Measurements from ENCODE around the gene DPH3. TPM values are rescaled to one million over a fixed set of nuclear protein-coding genes. Genes with fewer than 3 reads are reported as not detected.

DPH3 gene
- total RNA-seq, 5 donors from 2014 or later (not counting 1 experiment from before 2014, with no cell fraction given), result 13.1 to 19.0 (median 14.4) TPM

DNA sequence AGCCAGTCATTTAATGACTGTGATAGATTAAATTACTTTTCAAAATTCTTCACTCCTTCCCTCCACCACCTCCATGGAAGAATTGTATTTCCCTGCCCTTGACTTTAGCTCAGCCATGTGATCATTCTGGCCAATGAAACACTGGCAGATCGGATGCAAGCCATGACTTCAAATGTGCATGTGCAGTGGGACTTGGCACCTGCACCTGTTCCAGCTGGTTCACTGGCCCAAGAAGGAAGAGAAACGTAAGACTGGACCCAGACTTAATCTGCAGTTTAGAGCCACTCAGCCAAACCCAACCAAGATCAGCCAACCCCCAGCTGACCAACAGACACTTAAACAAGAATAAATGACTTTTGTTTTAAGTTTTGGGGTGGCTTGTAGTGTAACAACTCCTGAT lies 11.8 kb downstream of the DPH3 start:
- 91% methylated on average over 1 of the region's 2 CpGs for WGBS (ENCODE audit: insufficient coverage)
- H3K4me1 ChIP-seq (ENCODE audit: control insufficient read depth in 1 of 2, extremely low read depth in 1 of 2, insufficient read depth in 2 of 2, low read length in 2 of 2), result peaks cover 0 to 3% of the 10 kb centered on the region in 2 experiments
- DNase-seq (no peak), ATAC-seq (replicated peaks in 1 of 4) (no peak)
- Mint-ChIP-seq H3K4me3 (no peak overlapping the region), H3K27ac (no peak overlapping the region), H3K27me3 (no peaks in the 10 kb centered on the region), H3K36me3 (no peaks in the 10 kb centered on the region), H3K9me3 (no peaks in the 10 kb centered on the region), H3K4me1 (peaks cover 0 to 13% (median 8%) of the 10 kb centered on the region in 3 donors)
- peaks cover 0 to 5% of the 10 kb centered on the region in 2 donors for H3K36me3 ChIP-seq (ENCODE audit: control insufficient read depth in 2 of 2, extremely low read depth in 1 of 2, insufficient read depth in 1 of 2, low read length in 1 of 2)
- no peak overlapping the region for H3K27ac ChIP-seq (ENCODE audit: low read length)
- ChIA-PET CTCF (interaction anchor here in 1 of 2 donors (0.6 kb wide), 1 partner anchor 20 kb away, joined by 3 read pairs; no protein-coding TSS in a partner anchor), POLR2A (interaction anchor here (0.6 kb wide), 2 partner anchors 446 to 1068 kb away, joined by 3 to 4 read pairs; no protein-coding TSS in a partner anchor)
- no peaks in the 10 kb centered on the region for H3K27me3 ChIP-seq (replicated peaks in 1 of 2; ENCODE audit: control insufficient read depth in 2 of 2, extremely low read depth in 1 of 2, insufficient read depth in 2 of 2, low read length in 1 of 2)
- H3K4me3 ChIP-seq (ENCODE audit: control insufficient read depth in 1 of 2, extremely low read depth in 1 of 2, low read length in 1 of 2), result no peak overlapping the region
- no peaks in the 10 kb centered on the region for H3K9me3 ChIP-seq

DNA sequence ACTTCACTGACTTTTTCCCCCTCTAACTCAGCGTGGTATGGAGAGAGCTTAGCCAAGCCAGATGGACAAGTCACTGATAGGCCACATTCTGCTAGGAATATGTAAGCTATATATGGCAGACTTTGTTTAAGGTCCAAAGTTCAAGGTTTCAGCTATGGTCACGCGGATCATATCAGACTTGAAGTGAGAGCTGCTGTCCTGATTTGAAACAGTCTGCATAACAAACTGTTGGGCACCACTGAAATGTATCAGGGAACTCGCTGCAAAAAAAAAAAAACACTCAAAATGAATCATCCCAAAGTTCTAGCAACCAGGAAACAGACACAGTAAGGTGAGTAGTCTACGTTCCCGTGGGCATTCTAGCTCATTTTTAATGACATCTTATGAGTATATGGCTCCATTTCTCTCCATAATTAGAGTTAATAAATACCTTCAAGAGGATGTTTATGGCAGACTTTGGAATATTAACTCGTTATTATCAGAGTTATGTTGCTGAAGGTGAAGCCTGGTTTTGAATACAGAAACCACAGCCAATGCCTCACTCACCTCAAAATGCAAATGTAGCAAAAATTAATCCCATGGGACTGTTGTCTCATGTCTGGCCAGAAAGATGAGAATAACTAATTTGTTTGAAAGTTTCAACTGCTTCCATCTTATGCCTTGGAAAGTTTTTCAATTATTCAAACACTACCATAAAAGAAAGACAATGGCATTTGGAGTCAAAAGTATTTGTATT lies 12.3 kb downstream of the DPH3 start:
- Mint-ChIP-seq H3K27ac (no peak overlapping the region), H3K4me1 (peaks cover 3 to 18% (median 9%) of the 10 kb centered on the region in 3 donors), H3K9me3 (no peaks in the 10 kb centered on the region), H3K27me3 (no peaks in the 10 kb centered on the region), H3K36me3 (no peaks in the 10 kb centered on the region), H3K4me3 (no peak overlapping the region)
- H3K27me3 ChIP-seq (replicated peaks in 1 of 2; ENCODE audit: control insufficient read depth in 2 of 2, extremely low read depth in 1 of 2, insufficient read depth in 2 of 2, low read length in 1 of 2), result peaks cover 0 to 4% of the 10 kb centered on the region in 2 experiments
- 92% methylated on average over 2 of the region's 7 CpGs for WGBS (ENCODE audit: insufficient coverage)
- peaks cover 0 to 5% of the 10 kb centered on the region in 2 experiments for H3K4me1 ChIP-seq (ENCODE audit: control insufficient read depth in 1 of 2, extremely low read depth in 1 of 2, insufficient read depth in 2 of 2, low read length in 2 of 2)
- ATAC-seq (replicated peaks in 1 of 4) (no peak), DNase-seq (no peak)
- ChIA-PET POLR2A (interaction anchor here in 1 of 2 donors (0.6 kb wide), 1 partner anchor 446 kb away, joined by 4 read pairs; no protein-coding TSS in a partner anchor), CTCF (interaction anchor here in 1 of 2 donors (0.7 kb wide), 1 partner anchor 21 kb away, joined by 6 read pairs; no protein-coding TSS in a partner anchor)
- H3K4me3 ChIP-seq (ENCODE audit: control insufficient read depth in 1 of 2, extremely low read depth in 1 of 2, low read length in 1 of 2), result no peak overlapping the region
- peaks cover 0 to 5% of the 10 kb centered on the region in 2 donors for H3K36me3 ChIP-seq (ENCODE audit: control insufficient read depth in 2 of 2, extremely low read depth in 1 of 2, insufficient read depth in 1 of 2, low read length in 1 of 2)
- no peaks in the 10 kb centered on the region for H3K9me3 ChIP-seq
- H3K27ac ChIP-seq (ENCODE audit: low read length), result no peak overlapping the region

DNA sequence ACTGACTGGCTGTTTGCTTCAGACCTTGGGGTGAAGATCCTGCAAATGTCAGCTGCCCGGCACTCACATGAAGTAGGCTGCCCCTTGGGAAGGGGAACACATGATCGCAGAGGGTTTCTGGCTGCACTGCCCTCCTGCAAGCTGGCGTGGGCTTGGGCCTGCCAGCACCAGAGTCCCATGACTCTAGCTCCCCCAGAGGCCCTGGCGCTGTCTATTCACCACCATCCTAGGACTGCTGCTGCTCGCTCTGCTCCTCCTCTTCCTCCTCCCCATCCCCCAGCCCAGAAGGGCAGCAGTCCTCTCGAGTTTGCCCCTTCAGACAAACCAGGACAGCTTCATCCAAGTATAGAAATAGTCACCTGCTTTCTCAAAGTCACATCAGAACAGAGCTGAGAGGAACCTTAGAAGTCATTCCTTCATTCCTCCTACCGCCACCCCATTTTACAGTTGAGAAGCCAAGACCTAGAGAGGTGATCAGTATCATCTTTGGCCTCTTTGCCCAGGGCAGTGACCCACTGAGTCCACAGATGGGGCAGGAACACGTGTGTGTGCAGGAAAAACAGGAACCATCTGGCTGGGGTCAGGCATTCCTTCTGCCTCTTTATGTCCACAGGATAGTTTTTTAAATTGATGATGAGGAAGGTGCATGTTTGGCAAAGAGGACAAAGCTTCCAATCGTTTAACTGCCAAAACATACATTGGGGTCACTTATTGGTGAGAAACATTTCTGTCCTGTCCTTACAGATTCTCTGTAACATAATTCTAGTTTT lies 13.2 kb downstream of the DPH3 start:
- H3K4me1 Mint-ChIP-seq, result peaks cover 7 to 18% (median 16%) of the 10 kb centered on the region in 3 donors
- no peaks in the 10 kb centered on the region for H3K36me3 Mint-ChIP-seq
- Histone ChIP-seq H3K4me1 (ENCODE audit: control insufficient read depth in 1 of 2, extremely low read depth in 1 of 2, insufficient read depth in 2 of 2, low read length in 2 of 2) (peaks cover 0 to 8% of the 10 kb centered on the region in 2 experiments), H3K9me3 (no peaks in the 10 kb centered on the region), H3K36me3 (ENCODE audit: control insufficient read depth in 2 of 2, extremely low read depth in 1 of 2, insufficient read depth in 1 of 2, low read length in 1 of 2) (peaks cover 0 to 2% of the 10 kb centered on the region in 2 donors), H3K27me3 (replicated peaks in 1 of 2; ENCODE audit: control insufficient read depth in 2 of 2, extremely low read depth in 1 of 2, insufficient read depth in 2 of 2, low read length in 1 of 2) (peaks cover 0 to 4% of the 10 kb centered on the region in 2 experiments), H3K4me3 (ENCODE audit: control insufficient read depth in 1 of 2, extremely low read depth in 1 of 2, low read length in 1 of 2) (no peak overlapping the region), H3K27ac (ENCODE audit: low read length) (no peak overlapping the region)
- H3K27ac Mint-ChIP-seq, result no peak overlapping the region
- ChIA-PET CTCF (interaction anchor here in 1 of 2 donors (0.7 kb wide), 1 partner anchor 20 kb away, joined by 6 read pairs; no protein-coding TSS in a partner anchor), POLR2A (no interaction called here)
- ATAC-seq (replicated peaks in 1 of 4) (no peak), DNase-seq (no peak)
- H3K27me3 Mint-ChIP-seq, result no peaks in the 10 kb centered on the region
- no peak overlapping the region for H3K4me3 Mint-ChIP-seq
- 86% methylated on average over 6 of the region's 9 CpGs for WGBS (ENCODE audit: insufficient coverage)
- H3K9me3 Mint-ChIP-seq, result no peaks in the 10 kb centered on the region

DNA sequence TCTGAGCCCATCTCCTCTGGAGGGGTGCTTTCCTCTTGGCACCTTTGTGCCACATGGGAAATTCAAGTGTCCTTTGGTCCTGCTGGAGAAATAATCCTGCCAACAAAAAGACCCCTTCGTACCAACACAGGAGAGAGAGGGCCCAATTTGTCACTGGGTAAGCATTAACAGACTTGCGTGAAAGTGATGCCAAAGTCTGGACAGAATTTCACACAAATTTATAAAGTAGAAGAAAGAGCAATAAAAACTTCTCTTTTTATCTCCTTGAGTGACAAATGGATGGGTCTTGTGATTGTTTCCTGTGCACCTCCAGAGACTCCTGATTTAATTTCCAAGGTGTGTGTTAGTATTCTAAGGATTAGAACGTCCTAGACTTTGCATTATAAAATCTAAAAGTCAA lies 14.9 kb downstream of the DPH3 start:
- CTCF ChIA-PET, result interaction anchor here in 1 of 2 donors (0.5 kb wide), 1 partner anchor 24 kb away, joined by 3 read pairs; no protein-coding TSS in a partner anchor
- H3K27ac Mint-ChIP-seq, result no peak overlapping the region
- no CpG with 5 or more reads among the region's 3 CpGs for WGBS (ENCODE audit: insufficient coverage)
- H3K4me1 Mint-ChIP-seq, result peaks cover 7 to 14% (median 11%) of the 10 kb centered on the region in 3 donors
- no peaks in the 10 kb centered on the region for H3K27me3 Mint-ChIP-seq
- no peak overlapping the region for H3K4me3 ChIP-seq (ENCODE audit: control insufficient read depth in 1 of 2, extremely low read depth in 1 of 2, low read length in 1 of 2)
- peaks cover 0 to 4% of the 10 kb centered on the region in 2 experiments for H3K27me3 ChIP-seq (replicated peaks in 1 of 2; ENCODE audit: control insufficient read depth in 2 of 2, extremely low read depth in 1 of 2, insufficient read depth in 2 of 2, low read length in 1 of 2)
- no peak for ATAC-seq (replicated peaks in 1 of 4)
- peaks cover 0 to 6% of the 10 kb centered on the region in 2 experiments for H3K4me1 ChIP-seq (ENCODE audit: control insufficient read depth in 1 of 2, extremely low read depth in 1 of 2, insufficient read depth in 2 of 2, low read length in 2 of 2)
- POLR2A ChIA-PET, result no interaction called here
- H3K36me3 ChIP-seq (ENCODE audit: control insufficient read depth in 2 of 2, extremely low read depth in 1 of 2, insufficient read depth in 1 of 2, low read length in 1 of 2), result no peaks in the 10 kb centered on the region
- H3K4me3 Mint-ChIP-seq, result no peak overlapping the region
- H3K27ac ChIP-seq (ENCODE audit: low read length), result no peak overlapping the region
- no peaks in the 10 kb centered on the region for H3K36me3 Mint-ChIP-seq
- DNase-seq, result no peak
- no peaks in the 10 kb centered on the region for H3K9me3 Mint-ChIP-seq
- no peaks in the 10 kb centered on the region for H3K9me3 ChIP-seq

DNA sequence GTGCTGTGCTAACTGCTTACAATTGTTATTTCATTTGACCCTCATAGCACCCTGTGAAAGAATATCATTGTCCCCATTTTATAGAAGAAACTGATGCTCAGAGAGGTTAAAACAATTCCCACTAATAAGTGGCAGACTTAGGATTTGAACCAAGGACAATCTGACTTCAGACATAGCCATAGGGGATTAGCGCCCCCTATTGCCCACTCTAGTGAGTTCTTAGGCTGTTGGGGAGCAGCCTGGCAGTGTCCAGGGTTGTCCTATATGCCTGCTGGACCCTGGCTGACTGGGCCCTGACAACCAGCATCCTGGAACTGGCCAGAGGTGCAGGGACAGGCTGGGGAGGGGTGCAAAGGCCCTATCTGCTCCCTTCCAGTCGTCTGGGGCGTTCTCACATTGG lies 15.4 kb downstream of the DPH3 start:
- 92% methylated on average over 2 of the region's 3 CpGs for WGBS (ENCODE audit: insufficient coverage)
- POLR2A ChIA-PET, result no interaction called here
- CTCF ChIA-PET, result no interaction called here

DNA sequence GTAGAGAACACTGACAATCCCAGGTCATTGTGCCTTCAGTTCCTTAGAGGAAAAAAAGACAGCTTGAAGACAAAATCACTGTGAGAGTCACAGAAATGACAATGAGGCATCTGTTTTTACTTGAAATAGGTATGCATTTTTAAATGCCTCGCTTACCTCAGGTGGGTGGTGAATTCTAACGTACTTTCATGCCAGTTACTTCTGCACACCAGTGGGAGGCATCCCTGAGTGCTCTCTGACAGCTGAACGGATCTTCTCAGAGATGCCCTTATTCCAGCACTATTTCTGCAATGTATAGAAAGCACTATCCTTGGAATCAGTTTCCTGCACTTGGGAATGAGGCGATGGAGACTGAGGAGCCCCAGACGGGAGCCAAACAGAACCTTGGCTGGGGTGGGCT lies 16.2 kb downstream of the DPH3 start:
- H3K27me3 Mint-ChIP-seq, result no peaks in the 10 kb centered on the region
- WGBS (ENCODE audit: insufficient coverage), result 100% methylated on average over 2 of the region's 5 CpGs
- H3K4me1 ChIP-seq (ENCODE audit: control insufficient read depth in 1 of 2, extremely low read depth in 1 of 2, insufficient read depth in 2 of 2, low read length in 2 of 2), result peaks cover 0 to 6% of the 10 kb centered on the region in 2 experiments
- no peaks in the 10 kb centered on the region for H3K36me3 Mint-ChIP-seq
- H3K9me3 Mint-ChIP-seq, result no peaks in the 10 kb centered on the region
- H3K4me3 ChIP-seq (ENCODE audit: control insufficient read depth in 1 of 2, extremely low read depth in 1 of 2, low read length in 1 of 2), result no peak overlapping the region
- H3K36me3 ChIP-seq (ENCODE audit: control insufficient read depth in 2 of 2, extremely low read depth in 1 of 2, insufficient read depth in 1 of 2, low read length in 1 of 2), result no peaks in the 10 kb centered on the region
- POLR2A ChIA-PET, result no interaction called here
- H3K27me3 ChIP-seq (replicated peaks in 1 of 2; ENCODE audit: control insufficient read depth in 2 of 2, extremely low read depth in 1 of 2, insufficient read depth in 2 of 2, low read length in 1 of 2), result peaks cover 0 to 4% of the 10 kb centered on the region in 2 experiments
- no peak overlapping the region for H3K4me3 Mint-ChIP-seq
- CTCF ChIA-PET, result interaction anchor here (0.6 to 1.5 kb wide), 8 partner anchors 16 to 1999 kb away, joined by 3 to 9 read pairs (median 5); no protein-coding TSS in a partner anchor
- no peak for ATAC-seq (replicated peaks in 1 of 4)
- no peak for DNase-seq
- H3K27ac Mint-ChIP-seq, result no peak overlapping the region
- H3K9me3 ChIP-seq, result no peaks in the 10 kb centered on the region
- H3K4me1 Mint-ChIP-seq, result peaks cover 7 to 10% (median 9%) of the 10 kb centered on the region in 3 donors
- H3K27ac ChIP-seq (ENCODE audit: low read length), result no peak overlapping the region

More for the DNA sequence above, 15.4 kb downstream of the DPH3 start:
- Mint-ChIP-seq H3K27ac (no peak overlapping the region), H3K4me3 (no peak overlapping the region), H3K36me3 (no peaks in the 10 kb centered on the region), H3K4me1 (peaks cover 7 to 10% (median 9%) of the 10 kb centered on the region in 3 donors), H3K9me3 (no peaks in the 10 kb centered on the region), H3K27me3 (no peaks in the 10 kb centered on the region)
- no peak for ATAC-seq (replicated peaks in 1 of 4)
- Histone ChIP-seq H3K9me3 (no peaks in the 10 kb centered on the region), H3K4me1 (ENCODE audit: control insufficient read depth in 1 of 2, extremely low read depth in 1 of 2, insufficient read depth in 2 of 2, low read length in 2 of 2) (peaks cover 0 to 6% of the 10 kb centered on the region in 2 experiments), H3K36me3 (ENCODE audit: control insufficient read depth in 2 of 2, extremely low read depth in 1 of 2, insufficient read depth in 1 of 2, low read length in 1 of 2) (no peaks in the 10 kb centered on the region), H3K4me3 (ENCODE audit: control insufficient read depth in 1 of 2, extremely low read depth in 1 of 2, low read length in 1 of 2) (no peak overlapping the region), H3K27ac (ENCODE audit: low read length) (no peak overlapping the region), H3K27me3 (replicated peaks in 1 of 2; ENCODE audit: control insufficient read depth in 2 of 2, extremely low read depth in 1 of 2, insufficient read depth in 2 of 2, low read length in 1 of 2) (peaks cover 0 to 4% of the 10 kb centered on the region in 2 experiments)
- peak in 2 of 35 experiments; percentile 14 to 37 for DNase-seq
